ENCODE results near the gene U2SURP.
"Not testable (repeated sequence)": the region's sequence is repeated elsewhere in the genome, so short reads cannot be mapped to it uniquely, and the experiment has no call there.

U2SURP gene

GRCh38 chr3:143024351-143024960, 23.1 kb downstream of the U2SURP start:
- no peak for DNase-seq

GRCh38 chr3:143031327-143031726, 30.0 kb downstream of the U2SURP start:
- DNase-seq = no peak

- not testable (repeated sequence) for DNase-seq
Measured at GRCh38 chr3:143031796-143032387, 30.5 kb downstream of the U2SURP start.

GRCh38 chr3:143035466-143036211, 34.3 kb downstream of the U2SURP start:
- no peak for DNase-seq

- DNase-seq = no peak
Measured at GRCh38 chr3:143036557-143036956, 35.2 kb downstream of the U2SURP start.

DNA sequence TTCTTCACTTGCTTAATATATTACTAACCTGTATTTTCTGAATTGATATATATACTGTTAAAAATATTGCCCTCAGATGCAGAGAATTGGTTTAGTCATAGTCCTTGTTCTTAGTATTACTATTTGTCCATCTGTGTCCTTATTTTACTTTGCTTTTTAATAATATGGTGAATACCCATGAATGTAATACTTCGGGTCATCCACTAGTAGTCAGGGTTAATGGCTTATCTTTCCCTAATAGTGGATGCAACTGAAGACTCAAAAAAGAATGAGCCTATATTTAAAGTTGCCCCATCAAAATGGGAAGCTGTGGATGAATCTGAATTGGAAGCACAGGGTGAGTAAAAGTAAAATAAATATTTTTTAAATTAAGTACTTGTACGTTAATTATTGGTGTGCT, 36.5 kb downstream of the U2SURP start:
- no peak for DNase-seq

DNA sequence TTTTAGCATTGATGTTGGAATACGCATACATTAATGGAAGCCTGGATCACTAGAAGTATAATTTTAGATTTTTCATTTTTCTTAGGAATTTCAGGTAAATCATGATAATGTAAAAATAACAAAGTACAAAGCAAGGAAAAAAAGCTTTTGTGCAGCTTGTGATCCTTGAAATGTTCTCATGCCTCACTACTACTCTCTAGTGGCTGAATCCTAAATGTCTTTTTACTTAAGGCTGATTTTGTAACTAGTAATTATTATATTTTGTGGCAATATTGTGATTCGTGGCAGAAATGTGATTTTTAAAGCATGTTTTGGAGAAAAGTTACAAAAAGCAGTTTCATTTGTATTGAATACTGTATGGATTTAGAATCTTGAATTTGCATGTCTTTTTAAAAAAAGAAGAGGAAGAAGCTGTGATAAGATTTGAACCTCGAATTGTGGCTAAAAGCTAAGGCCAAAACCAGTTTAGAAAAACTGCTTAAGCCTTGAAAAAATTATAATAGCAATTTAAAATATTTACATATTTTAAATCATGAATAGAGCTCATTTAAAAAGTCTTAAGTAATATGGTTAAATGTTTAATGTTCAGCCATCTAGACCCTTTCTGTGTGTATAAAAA, 39.0 kb downstream of the U2SURP start:
- DNase-seq = no peak

GRCh38 chr3:143041903-143042302, 40.5 kb downstream of the U2SURP start:
- no peak for DNase-seq

GRCh38 chr3:143045639-143046038, 44.3 kb downstream of the U2SURP start:
- no peak for DNase-seq

DNA sequence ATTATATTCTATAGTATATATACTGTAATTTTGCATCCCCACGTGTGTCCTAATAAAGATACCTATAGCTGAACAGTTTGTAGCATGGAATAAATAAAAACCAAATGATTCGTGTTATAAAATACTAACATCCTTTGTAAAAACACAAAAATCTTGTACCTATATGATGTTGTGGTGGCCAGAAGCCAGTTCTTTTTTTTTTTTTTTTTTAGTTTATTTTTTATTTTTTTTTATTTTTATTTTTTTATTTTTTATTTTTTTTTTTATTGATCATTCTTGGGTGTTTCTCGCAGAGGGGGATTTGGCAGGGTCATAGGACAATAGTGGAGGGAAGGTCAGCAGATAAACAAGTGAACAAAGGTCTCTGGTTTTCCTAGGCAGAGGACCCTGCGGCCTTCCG, 44.7 kb downstream of the U2SURP start:
- DNase-seq = not testable (repeated sequence)

DNA sequence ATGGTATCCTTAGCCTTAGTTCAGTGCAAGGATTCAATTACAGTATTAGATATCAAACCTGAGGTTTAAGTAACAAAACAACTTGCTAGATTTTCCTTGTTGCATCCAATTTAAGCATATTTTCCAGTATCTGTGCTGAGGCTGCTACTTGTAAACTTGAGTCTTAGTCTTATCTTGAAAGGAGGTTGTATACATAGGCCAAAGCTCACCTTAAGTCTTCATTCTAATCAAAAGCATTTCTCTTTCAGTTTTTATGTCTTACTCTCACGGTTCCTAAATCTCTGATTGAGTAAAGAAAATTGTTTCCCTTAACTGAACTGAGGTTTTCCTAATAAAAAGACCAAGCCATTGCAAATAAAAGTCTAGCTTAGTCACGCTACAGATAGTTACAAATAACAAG, 52.6 kb downstream of the U2SURP start:
- DNase-seq = no peak

DNA sequence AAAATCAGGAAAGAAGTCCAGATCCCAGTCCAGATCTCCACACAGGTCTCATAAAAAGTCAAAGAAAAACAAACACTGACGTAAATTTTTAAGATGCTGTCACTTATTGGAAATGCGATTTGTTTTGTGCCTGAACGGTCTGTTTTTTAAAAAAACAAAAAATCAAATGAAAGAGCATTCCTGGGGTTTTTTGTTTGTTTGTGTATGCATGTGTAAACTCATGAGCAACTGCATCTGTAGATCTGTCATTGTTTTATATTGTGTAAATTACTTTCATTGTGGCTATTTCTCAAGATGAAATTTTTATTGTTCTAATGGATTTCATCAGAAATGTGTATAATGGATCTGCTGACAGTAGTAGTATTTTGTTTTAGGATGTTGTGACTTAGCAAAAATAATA, 55.0 kb downstream of the U2SURP start:
- DNase-seq = no peak

GRCh38 chr3:143060906-143061305, 59.5 kb downstream of the U2SURP start:
- no peak for DNase-seq

DNA sequence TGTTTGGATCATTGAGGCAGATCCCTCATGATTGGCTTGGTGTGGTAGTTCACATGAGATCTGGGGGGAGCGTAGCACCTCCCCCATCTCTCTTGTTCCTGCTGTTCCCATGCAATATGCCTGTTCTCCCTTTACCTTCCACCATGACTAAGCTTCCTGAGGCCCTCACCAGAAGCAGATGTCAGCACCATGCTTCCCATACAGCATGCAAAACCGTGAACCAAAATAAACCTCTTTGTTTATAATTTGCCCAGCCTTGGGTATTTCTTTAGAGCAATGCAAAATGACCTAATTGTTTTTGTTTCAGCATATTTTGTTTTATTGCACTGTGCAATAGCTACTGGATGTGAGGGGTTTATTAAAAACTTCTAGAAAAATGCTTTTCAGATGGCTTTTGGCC, 61.6 kb downstream of the U2SURP start:
- no peak for DNase-seq

DNA sequence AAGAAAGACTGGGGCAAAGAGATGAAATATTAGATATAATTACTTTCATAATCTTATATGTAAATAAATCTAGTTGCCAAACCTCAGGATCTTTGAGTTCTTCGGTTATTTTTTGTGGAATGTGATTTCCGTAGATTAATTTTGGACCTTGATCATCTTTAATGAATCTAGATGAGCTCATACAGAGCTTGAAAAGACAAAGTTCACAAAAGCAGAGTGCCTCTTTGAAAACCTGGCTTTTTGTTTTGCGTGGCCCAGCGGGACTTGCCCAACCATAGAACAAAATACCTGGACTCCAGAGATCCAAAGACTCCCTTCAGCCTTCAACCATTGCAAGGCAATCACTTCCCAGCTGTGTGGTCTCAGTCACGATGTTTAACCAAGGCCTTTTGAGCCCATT, 63.4 kb downstream of the U2SURP start:
- DNase-seq = no peak

- no peak for DNase-seq
Measured at GRCh38 chr3:143065364-143065763, 64.0 kb downstream of the U2SURP start.

GRCh38 chr3:143066033-143066432, 64.7 kb downstream of the U2SURP start:
- DNase-seq = no peak

- DNase-seq = no peak
Measured at GRCh38 chr3:143067201-143067600, 65.8 kb downstream of the U2SURP start.

DNA sequence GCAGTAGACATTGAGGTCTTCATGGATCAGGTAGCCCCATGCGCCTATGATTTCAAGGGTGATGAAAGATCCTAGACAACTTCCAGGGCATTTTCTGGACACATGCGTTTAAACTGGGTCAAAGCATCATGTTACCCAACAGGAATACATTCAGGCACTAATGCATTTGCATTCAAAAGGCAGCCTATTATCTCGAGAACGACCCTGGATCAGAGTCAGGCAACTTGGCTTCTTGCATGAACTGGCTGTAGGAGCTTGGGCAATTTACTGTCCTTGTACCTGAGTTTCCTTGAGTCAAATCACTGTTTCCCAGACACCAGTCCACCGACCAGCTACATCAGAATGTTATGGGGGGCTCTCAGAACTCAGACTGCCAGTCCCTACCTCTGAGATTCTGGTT, 66.7 kb downstream of the U2SURP start:
- DNase-seq = no peak

- no peak for DNase-seq
Measured at GRCh38 chr3:143070977-143071551, 69.7 kb downstream of the U2SURP start.

DNA sequence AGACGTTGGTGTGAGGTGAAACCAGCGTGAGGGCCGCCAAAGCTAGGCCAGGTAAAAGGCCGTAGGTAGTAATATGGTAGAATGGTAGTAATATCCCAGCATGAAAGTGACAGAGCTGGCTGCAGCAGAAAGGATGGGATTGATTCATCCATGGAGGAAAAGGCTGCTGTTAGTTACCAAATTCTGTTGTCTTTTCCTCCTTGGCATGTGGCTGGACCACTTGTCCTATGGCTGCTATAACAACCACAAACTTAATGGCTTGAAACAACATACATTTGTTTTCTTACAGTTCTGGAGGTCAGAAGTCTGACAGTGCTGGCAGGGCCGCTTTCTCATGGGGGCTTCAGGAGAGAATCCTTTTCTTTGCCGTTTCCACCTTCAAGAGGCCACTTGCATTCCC, 70.4 kb downstream of the U2SURP start:
- DNase-seq = no peak

DNA sequence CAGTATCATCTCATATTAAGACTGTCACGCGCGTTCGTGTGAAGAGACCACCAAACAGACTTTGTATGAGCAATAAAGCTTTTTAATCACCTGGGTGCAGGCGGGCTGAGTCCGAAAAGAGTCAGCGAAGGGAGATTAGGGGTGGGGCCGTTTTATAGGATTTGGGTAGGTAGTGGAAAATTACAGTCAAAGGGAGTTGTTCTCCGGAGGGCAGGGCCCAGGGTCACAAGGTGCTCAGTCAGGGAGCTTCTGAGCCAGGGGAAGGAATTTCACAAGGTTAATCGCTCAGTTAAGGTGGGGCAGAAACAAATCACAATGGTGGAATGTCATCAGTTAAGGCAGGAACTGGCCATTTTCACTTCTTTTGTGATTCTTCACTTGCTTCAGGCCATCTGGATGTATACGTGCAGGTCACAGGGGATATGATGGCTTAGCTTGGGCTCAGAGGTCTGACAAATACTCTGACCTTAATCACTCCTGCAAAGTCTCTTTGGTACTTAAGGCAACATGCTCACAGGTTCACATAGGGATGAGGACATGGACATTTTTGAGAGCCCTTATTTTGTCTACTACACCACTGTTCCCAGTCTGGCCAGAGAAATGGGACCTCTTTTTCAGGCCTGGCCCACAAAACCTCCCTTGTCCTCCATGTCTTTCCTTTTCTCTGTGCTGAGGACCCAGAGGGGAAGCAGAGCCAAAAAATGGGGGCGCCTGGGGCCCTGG, 71.1 kb downstream of the U2SURP start:
- DNase-seq = not testable (repeated sequence)

DNA sequence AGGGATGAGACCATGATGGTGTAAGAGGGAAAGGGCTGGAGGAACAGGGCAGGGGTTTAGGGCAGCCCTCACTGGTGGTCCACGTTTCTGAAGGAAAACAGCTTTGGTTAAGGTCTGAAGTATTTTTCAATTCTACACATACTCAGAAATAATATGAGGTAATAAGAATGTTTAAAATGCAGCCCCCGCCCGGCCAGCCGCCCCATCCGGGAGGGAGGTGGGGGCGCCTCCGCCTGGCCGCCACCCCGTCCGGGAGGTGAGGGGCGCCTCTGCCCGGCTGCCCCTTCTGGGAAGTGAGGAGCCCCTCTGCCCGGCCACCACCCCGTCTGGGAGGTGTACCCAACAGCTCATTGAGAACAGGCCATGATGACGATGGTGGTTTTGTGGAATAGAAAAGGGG, 72.2 kb downstream of the U2SURP start:
- not testable (repeated sequence) for DNase-seq

All from CD4-positive, alpha-beta T cell treated with Interleukin-17A for 4 hours (primary cell).